Measurements from ENCODE around the gene DACT3. TPM values are rescaled to one million over a fixed set of nuclear protein-coding genes. Genes with fewer than 3 reads are reported as not detected.

The DACT3 gene
- total and polyA plus RNA-seq, 2 of the 13 experiments (the other 11 are each of a cell fraction or from before 2014, with no cell fraction given) = 0.04 TPM; not detected in 1

- TF ChIP-seq, protein P1, sequence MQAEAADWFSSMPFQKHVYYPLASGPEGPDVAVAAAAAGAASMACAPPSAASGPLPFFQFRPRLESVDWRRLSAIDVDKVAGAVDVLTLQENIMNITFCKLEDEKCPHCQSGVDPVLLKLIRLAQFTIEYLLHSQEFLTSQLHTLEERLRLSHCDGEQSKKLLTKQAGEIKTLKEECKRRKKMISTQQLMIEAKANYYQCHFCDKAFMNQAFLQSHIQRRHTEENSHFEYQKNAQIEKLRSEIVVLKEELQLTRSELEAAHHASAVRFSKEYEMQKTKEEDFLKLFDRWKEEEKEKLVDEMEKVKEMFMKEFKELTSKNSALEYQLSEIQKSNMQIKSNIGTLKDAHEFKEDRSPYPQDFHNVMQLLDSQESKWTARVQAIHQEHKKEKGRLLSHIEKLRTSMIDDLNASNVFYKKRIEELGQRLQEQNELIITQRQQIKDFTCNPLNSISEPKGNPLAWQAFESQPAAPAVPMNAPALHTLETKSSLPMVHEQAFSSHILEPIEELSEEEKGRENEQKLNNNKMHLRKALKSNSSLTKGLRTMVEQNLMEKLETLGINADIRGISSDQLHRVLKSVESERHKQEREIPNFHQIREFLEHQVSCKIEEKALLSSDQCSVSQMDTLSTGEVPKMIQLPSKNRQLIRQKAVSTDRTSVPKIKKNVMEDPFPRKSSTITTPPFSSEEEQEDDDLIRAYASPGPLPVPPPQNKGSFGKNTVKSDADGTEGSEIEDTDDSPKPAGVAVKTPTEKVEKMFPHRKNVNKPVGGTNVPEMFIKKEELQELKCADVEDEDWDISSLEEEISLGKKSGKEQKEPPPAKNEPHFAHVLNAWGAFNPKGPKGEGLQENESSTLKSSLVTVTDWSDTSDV (CRISPR knock-in tag; IDR thresholded peaks at IDR 0.05) = no peak; the same call in 1 of the 2 replicates
- TF ChIP-seq TBX2 (CRISPR knock-in tag; IDR thresholded peaks at IDR 0.05; ENCODE audit: borderline replicate concordance) = peak; percentile 83
- TF ChIP-seq SIX4 (CRISPR knock-in tag; IDR thresholded peaks at IDR 0.05) = peak; percentile 35; the same call in 1 of the 2 replicates
- TF ChIP-seq ZBTB49 (CRISPR knock-in tag; IDR thresholded peaks at IDR 0.05; ENCODE audit: borderline replicate concordance) = no peak
- TF ChIP-seq TFAP4 (IDR thresholded peaks at IDR 0.05; ENCODE audit: borderline replicate concordance, low read depth) = peak; percentile 37; the same call in 1 of the 2 replicates
- TF ChIP-seq ZNF501 (CRISPR knock-in tag; IDR thresholded peaks at IDR 0.05) = peak; percentile 76
- TF ChIP-seq ZFP37 (CRISPR knock-in tag; IDR thresholded peaks at IDR 0.05; ENCODE audit: borderline replicate concordance) = no peak; the same call in 1 of the 2 replicates
- no peak for TF ChIP-seq ZFP1 (CRISPR knock-in tag; IDR thresholded peaks at IDR 0.05)
- no peak for TF ChIP-seq PLRG1 (conservative IDR thresholded peaks at IDR 0.05)
- TF ChIP-seq ZZZ3 (CRISPR knock-in tag; IDR thresholded peaks at IDR 0.05; ENCODE audit: borderline replicate concordance) = no peak; the same call in 1 of the 2 replicates
- no peak for TF ChIP-seq ZNF773 (CRISPR knock-in tag; IDR thresholded peaks at IDR 0.05; ENCODE audit: borderline replicate concordance)
- no peak for TF ChIP-seq RFX1 (IDR thresholded peaks at IDR 0.05)
- TF ChIP-seq ZMYM2 (CRISPR knock-in tag; IDR thresholded peaks at IDR 0.05) = peak; percentile 90
- peak; percentile 89; the same call in 1 of the 2 replicates for TF ChIP-seq ZNF790 (CRISPR knock-in tag; IDR thresholded peaks at IDR 0.05; ENCODE audit: borderline replicate concordance)
- no peak for TF ChIP-seq AKNA (CRISPR knock-in tag; IDR thresholded peaks at IDR 0.05; ENCODE audit: borderline replicate concordance)
- TF ChIP-seq NR0B2 (CRISPR knock-in tag; IDR thresholded peaks at IDR 0.05) = no peak
- TF ChIP-seq MED1 (CRISPR knock-in tag; IDR thresholded peaks at IDR 0.05) = peak; percentile 42
These were observed 60.3 kb downstream of the DACT3 start (continued) for GRCh38 chr19:46600384-46601317.

All from HepG2 (cell line).